ENCODE measurements around the gene PEBP1. TPM values are rescaled to one million over a fixed set of nuclear protein-coding genes. Genes with fewer than 3 reads are reported as not detected.

The PEBP1 gene
- total and polyA plus RNA-seq, 10 of the 15 experiments (the other 5 are each of a cell fraction or from before 2014, with no cell fraction given), result 79.4 to 415 (median 206) TPM

DNA sequence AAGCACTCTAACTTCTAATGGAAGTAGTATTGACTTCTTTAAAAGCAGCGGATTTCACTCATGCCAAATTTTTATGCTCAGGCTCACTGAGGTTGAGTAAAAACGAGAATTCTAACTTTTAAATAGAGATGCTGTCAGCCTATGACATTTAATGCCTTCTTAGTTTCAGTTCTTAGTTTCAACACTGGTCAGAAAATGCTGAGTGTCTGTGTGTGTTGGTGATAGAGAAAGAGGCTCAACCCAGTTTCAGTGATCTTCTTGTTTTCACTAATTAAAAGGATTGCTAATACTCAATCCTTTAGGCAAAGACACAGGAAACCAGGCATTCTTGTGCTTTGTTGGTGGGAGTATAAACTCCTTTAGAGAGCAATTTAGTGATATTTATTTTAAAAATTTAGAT is 31.0 kb downstream of the PEBP1 start (continued):
- TF ChIP-seq, protein P1, sequence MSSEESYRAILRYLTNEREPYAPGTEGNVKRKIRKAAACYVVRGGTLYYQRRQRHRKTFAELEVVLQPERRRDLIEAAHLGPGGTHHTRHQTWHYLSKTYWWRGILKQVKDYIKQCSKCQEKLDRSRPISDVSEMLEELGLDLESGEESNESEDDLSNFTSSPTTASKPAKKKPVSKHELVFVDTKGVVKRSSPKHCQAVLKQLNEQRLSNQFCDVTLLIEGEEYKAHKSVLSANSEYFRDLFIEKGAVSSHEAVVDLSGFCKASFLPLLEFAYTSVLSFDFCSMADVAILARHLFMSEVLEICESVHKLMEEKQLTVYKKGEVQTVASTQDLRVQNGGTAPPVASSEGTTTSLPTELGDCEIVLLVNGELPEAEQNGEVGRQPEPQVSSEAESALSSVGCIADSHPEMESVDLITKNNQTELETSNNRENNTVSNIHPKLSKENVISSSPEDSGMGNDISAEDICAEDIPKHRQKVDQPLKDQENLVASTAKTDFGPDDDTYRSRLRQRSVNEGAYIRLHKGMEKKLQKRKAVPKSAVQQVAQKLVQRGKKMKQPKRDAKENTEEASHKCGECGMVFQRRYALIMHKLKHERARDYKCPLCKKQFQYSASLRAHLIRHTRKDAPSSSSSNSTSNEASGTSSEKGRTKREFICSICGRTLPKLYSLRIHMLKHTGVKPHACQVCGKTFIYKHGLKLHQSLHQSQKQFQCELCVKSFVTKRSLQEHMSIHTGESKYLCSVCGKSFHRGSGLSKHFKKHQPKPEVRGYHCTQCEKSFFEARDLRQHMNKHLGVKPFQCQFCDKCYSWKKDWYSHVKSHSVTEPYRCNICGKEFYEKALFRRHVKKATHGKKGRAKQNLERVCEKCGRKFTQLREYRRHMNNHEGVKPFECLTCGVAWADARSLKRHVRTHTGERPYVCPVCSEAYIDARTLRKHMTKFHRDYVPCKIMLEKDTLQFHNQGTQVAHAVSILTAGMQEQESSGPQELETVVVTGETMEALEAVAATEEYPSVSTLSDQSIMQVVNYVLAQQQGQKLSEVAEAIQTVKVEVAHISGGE (CRISPR knock-in tag; IDR thresholded peaks at IDR 0.05), result no peak
- TF ChIP-seq, protein P2, sequence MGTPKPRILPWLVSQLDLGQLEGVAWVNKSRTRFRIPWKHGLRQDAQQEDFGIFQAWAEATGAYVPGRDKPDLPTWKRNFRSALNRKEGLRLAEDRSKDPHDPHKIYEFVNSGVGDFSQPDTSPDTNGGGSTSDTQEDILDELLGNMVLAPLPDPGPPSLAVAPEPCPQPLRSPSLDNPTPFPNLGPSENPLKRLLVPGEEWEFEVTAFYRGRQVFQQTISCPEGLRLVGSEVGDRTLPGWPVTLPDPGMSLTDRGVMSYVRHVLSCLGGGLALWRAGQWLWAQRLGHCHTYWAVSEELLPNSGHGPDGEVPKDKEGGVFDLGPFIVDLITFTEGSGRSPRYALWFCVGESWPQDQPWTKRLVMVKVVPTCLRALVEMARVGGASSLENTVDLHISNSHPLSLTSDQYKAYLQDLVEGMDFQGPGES (IDR thresholded peaks at IDR 0.05), result no peak
- TF ChIP-seq, protein P3, sequence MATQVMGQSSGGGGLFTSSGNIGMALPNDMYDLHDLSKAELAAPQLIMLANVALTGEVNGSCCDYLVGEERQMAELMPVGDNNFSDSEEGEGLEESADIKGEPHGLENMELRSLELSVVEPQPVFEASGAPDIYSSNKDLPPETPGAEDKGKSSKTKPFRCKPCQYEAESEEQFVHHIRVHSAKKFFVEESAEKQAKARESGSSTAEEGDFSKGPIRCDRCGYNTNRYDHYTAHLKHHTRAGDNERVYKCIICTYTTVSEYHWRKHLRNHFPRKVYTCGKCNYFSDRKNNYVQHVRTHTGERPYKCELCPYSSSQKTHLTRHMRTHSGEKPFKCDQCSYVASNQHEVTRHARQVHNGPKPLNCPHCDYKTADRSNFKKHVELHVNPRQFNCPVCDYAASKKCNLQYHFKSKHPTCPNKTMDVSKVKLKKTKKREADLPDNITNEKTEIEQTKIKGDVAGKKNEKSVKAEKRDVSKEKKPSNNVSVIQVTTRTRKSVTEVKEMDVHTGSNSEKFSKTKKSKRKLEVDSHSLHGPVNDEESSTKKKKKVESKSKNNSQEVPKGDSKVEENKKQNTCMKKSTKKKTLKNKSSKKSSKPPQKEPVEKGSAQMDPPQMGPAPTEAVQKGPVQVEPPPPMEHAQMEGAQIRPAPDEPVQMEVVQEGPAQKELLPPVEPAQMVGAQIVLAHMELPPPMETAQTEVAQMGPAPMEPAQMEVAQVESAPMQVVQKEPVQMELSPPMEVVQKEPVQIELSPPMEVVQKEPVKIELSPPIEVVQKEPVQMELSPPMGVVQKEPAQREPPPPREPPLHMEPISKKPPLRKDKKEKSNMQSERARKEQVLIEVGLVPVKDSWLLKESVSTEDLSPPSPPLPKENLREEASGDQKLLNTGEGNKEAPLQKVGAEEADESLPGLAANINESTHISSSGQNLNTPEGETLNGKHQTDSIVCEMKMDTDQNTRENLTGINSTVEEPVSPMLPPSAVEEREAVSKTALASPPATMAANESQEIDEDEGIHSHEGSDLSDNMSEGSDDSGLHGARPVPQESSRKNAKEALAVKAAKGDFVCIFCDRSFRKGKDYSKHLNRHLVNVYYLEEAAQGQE (IDR thresholded peaks at IDR 0.05; ENCODE audit: low read depth, low read length), result no peak
- TF ChIP-seq ZZZ3 (IDR thresholded peaks at IDR 0.05; ENCODE audit: control insufficient read depth, insufficient read length, low read depth), result no peak
- 0 out of 2 replicates have a peak, but pooled peaks have one; percentile 1 for TF ChIP-seq RAD21 (IDR thresholded peaks at IDR 0.05; ENCODE audit: insufficient read depth, low read depth, low read length)
- TF ChIP-seq, protein P4, sequence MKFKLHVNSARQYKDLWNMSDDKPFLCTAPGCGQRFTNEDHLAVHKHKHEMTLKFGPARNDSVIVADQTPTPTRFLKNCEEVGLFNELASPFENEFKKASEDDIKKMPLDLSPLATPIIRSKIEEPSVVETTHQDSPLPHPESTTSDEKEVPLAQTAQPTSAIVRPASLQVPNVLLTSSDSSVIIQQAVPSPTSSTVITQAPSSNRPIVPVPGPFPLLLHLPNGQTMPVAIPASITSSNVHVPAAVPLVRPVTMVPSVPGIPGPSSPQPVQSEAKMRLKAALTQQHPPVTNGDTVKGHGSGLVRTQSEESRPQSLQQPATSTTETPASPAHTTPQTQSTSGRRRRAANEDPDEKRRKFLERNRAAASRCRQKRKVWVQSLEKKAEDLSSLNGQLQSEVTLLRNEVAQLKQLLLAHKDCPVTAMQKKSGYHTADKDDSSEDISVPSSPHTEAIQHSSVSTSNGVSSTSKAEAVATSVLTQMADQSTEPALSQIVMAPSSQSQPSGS (IDR thresholded peaks at IDR 0.05; ENCODE audit: low read length), result peak; percentile 96
- TF ChIP-seq, protein P5, sequence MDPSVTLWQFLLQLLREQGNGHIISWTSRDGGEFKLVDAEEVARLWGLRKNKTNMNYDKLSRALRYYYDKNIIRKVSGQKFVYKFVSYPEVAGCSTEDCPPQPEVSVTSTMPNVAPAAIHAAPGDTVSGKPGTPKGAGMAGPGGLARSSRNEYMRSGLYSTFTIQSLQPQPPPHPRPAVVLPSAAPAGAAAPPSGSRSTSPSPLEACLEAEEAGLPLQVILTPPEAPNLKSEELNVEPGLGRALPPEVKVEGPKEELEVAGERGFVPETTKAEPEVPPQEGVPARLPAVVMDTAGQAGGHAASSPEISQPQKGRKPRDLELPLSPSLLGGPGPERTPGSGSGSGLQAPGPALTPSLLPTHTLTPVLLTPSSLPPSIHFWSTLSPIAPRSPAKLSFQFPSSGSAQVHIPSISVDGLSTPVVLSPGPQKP (IDR thresholded peaks at IDR 0.05; ENCODE audit: low read depth, low read length), result no peak
- TF ChIP-seq, protein P6, sequence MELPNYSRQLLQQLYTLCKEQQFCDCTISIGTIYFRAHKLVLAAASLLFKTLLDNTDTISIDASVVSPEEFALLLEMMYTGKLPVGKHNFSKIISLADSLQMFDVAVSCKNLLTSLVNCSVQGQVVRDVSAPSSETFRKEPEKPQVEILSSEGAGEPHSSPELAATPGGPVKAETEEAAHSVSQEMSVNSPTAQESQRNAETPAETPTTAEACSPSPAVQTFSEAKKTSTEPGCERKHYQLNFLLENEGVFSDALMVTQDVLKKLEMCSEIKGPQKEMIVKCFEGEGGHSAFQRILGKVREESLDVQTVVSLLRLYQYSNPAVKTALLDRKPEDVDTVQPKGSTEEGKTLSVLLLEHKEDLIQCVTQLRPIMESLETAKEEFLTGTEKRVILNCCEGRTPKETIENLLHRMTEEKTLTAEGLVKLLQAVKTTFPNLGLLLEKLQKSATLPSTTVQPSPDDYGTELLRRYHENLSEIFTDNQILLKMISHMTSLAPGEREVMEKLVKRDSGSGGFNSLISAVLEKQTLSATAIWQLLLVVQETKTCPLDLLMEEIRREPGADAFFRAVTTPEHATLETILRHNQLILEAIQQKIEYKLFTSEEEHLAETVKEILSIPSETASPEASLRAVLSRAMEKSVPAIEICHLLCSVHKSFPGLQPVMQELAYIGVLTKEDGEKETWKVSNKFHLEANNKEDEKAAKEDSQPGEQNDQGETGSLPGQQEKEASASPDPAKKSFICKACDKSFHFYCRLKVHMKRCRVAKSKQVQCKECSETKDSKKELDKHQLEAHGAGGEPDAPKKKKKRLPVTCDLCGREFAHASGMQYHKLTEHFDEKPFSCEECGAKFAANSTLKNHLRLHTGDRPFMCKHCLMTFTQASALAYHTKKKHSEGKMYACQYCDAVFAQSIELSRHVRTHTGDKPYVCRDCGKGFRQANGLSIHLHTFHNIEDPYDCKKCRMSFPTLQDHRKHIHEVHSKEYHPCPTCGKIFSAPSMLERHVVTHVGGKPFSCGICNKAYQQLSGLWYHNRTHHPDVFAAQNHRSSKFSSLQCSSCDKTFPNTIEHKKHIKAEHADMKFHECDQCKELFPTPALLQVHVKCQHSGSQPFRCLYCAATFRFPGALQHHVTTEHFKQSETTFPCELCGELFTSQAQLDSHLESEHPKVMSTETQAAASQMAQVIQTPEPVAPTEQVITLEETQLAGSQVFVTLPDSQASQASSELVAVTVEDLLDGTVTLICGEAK (IDR thresholded peaks at IDR 0.05; ENCODE audit: borderline replicate concordance), result no peak
- peak; percentile 46; the same call in 1 of the 2 replicates for TF ChIP-seq BACH1 (IDR thresholded peaks at IDR 0.05; ENCODE audit: borderline replicate concordance)
- TF ChIP-seq SREBF2 (IDR thresholded peaks at IDR 0.05; ENCODE audit: low read length), result no peak
- TF ChIP-seq EP300 (IDR thresholded peaks at IDR 0.05; ENCODE audit: borderline replicate concordance in 1 of 2, control insufficient read depth in 1 of 2, low read depth in 2 of 2, low read length in 2 of 2), result peak; percentile 67 to 94; a peak in 3 of 4 replicates
- TF ChIP-seq ZNF207 (IDR thresholded peaks at IDR 0.05; ENCODE audit: borderline replicate concordance), result no peak
- peak; percentile 74; the same call in 1 of the 2 replicates for TF ChIP-seq SPI1 (IDR thresholded peaks at IDR 0.05; ENCODE audit: borderline replicate concordance, insufficient read depth, low read depth, low read length)
- peak; percentile 70 for TF ChIP-seq CREM (IDR thresholded peaks at IDR 0.05; ENCODE audit: low read depth)

Measured in GM12878 (cell line).